ENCODE measurements around the gene DPF3.

DPF3 gene

GRCh38 chr14:72893636-72894322, at the start of gene DPF3:
DPF3 (minus strand) TSS chr14:72894101; CDS start chr14:72894088, 13 bp downstream.
- DNase-seq (ENCODE audit: low read depth): peak; percentile 99

DNA sequence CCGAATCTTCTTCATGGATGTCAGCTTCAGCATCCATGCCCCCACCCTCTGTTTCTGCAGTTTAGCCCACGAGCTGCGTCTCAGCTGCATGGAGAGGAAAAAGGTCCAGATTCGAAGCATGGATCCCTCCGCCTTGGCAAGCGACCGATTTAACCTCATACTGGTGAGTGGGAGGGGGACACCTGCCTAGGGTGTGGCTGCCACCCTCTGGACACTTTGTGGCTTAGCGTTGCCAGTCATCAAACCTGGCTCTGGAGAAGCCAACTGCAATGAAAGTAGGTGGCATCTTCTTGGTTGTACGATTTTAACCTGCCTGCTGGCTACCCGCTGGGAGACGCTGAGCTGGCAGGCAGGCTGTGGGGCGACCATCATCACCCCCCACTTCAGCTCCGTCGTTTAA, 49.0 kb upstream of the DPF3 start:
- no peak for DNase-seq (ENCODE audit: low read depth)

- DNase-seq (ENCODE audit: low read depth): no peak
Measured at GRCh38 chr14:72941286-72941985, 47.5 kb upstream of the DPF3 start.

- no peak for DNase-seq (ENCODE audit: low read depth)
Measured at GRCh38 chr14:72939630-72940029, 45.7 kb upstream of the DPF3 start.

GRCh38 chr14:72932893-72933292, 39.0 kb upstream of the DPF3 start:
- DNase-seq (ENCODE audit: low read depth): no peak

- DNase-seq (ENCODE audit: low read depth): no peak
Measured at GRCh38 chr14:72929316-72930080, 35.6 kb upstream of the DPF3 start.

- no peak for DNase-seq (ENCODE audit: low read depth)
Measured at GRCh38 chr14:72928872-72929271, 35.0 kb upstream of the DPF3 start.

DNA sequence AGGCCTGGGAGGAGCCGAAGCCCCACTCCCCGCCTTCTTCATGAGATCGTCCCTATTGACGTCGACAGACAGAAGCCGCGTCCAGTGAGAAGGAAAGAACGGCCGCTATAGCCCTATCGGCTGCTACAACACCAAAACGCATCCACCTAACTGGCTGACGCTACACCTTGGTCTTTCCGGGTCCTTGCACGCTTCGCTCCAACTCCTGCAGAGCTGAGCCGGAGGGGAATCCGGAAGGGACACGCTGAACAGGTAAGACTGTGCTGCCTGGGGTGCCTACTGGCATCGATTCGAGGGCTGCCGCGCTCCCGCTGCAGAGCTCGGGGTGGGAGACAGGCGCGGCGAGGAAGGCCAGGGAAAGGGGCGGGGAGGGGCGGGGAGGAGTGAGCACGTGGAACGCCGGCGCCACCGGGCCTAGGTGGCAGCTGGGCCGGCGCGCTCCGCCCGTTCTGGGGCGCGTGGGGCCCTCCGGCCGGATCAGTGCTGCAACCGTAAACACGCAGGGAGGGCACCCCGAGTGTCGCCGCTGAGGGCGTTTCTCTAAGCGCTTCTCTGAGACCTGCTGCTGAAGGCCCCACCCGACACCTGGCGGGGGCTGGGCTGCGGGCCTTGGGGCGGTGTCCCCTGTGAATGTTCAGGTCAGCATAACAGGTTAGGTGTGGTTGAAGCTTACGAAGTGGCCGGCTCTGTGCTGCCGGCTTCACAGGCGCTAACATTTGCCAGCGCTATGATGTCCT, 32.6 kb upstream of the DPF3 start, which contains the start of gene DCAF4:
DCAF4 (plus strand) TSS at position 173 of the 737 bp plus-strand sequence. CDS start 11,515 bp downstream, outside the sequence.
- DNase-seq (ENCODE audit: low read depth): peak; percentile 100

- DNase-seq (ENCODE audit: low read depth): no peak
Measured at GRCh38 chr14:72925815-72926291, 32.0 kb upstream of the DPF3 start.

- DNase-seq (ENCODE audit: low read depth): no peak
Measured at GRCh38 chr14:72925171-72925759, 31.4 kb upstream of the DPF3 start.

DNA sequence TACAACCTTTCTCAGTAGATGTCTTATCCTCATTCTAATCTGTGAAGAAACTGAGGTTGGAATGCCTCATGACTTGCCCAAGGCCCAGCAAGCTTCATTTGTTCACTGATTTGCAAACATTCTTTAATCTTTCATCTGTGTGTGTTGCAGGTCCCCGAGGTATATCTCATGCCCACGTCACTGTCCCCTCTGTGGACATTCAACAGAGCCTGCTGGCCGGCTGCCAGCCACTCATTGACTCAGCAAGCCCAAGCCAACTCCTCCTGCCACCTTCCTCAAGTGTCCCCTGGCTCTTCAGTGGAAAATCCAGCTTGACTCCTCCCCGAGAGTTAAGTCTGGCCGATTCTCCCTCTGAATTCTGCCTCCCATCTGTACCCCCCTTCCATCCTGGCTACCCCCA, 30.4 kb upstream of the DPF3 start:
- no peak for DNase-seq (ENCODE audit: low read depth)

GRCh38 chr14:72921396-72921795, 27.5 kb upstream of the DPF3 start:
- DNase-seq (ENCODE audit: low read depth): peak; percentile 39

DNA sequence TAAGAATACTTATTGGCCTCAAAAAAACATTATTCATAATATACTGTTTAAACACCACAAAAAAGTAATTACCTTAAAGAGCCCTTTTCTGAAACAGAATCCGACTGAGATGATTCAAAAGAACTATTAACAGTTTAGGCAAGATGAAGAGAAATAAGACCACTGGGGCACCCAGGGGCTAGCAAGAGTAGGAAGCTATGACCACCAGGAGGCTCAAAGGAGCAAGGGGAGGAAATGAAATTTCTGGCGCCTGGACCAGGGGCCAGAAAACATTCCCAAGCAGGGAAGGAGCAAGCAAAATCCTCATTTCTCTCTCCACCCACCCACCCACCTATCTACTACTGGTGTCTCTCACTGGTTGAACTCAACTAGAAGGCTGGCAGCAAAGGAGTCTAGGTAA, 26.1 kb upstream of the DPF3 start:
- no peak for DNase-seq (ENCODE audit: low read depth)

GRCh38 chr14:72917094-72917802, 23.3 kb upstream of the DPF3 start:
- DNase-seq (ENCODE audit: low read depth): no peak

DNA sequence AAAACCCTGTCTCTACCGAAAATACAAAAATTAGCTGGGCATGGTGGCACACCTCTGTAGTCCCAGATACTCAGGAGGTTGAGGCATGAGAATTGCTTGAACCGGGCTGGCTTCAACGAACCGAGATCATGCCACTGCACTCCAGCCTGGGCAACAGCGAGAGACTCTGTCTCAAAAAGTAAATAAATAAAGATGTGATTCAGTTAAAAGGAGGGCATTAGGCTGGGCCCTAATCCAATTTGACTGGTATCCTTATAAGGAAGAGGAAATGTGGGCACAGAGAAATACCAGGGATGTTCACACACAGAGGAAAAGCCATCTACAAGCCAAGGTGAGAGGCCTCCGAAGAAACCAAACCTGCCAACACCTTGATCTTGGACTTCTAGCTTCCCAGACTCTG, 22.3 kb upstream of the DPF3 start:
- DNase-seq (ENCODE audit: low read depth): no peak

DNA sequence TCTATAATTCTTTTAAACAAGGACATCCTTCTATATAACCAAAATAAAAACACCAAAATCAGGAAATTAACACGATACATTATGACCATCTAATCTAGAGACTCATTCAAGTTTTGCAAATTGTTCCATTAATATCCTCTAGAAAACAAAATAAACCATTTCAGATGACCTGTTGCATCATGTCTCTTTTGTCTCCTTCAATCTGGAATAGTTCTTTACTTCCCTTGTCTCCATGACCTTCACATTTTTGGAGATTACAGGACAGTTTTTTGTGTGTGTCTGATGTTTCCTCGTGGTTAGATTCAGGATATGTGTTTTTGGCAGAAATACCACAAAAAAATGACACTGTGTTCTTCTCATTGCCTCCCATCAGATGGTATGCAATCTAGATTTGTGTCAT, 19.9 kb upstream of the DPF3 start:
- no peak for DNase-seq (ENCODE audit: low read depth)

DNA sequence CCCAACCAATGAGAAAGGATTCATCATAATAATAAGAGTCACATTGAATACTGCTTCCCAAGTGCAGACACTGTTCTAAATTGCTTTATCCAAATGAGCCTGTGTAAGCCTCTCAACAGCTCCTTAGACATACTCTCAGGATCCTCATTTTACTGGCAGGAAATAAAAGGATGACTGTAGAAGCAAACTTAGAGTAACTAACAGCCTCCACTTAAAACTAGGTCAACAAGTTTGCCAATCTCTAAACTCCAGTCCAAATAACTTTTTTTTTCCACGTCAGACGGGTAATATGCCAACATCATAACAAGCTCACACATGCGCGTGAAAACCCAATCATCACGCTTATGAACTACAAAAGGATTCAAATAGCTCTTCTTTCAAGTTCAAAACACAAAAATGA, 15.3 kb upstream of the DPF3 start:
- DNase-seq (ENCODE audit: low read depth): no peak

DNA sequence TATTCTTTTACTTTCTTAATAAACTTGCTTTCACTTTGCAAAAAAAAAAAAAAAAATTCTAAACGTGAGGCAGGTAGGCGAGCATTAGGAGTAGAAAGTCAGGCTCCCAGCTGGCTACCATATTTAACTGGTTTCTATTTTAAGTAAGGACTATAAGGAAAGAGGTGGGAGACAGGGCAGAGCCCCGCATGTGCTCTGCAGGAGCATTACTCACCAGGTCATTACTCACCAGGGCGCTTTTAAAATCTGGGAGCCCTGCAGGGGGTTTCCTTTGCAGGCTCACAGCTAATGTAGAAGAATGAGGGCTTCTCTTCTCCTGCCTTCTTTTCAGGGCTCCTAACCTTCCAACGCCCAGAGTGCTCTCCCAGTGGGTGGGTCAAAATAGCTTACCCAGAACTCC, 14.0 kb upstream of the DPF3 start:
- peak; percentile 88 for DNase-seq (ENCODE audit: low read depth)

GRCh38 chr14:72906879-72907278, 13.0 kb upstream of the DPF3 start:
- peak; percentile 49 for DNase-seq (ENCODE audit: low read depth)

DNA sequence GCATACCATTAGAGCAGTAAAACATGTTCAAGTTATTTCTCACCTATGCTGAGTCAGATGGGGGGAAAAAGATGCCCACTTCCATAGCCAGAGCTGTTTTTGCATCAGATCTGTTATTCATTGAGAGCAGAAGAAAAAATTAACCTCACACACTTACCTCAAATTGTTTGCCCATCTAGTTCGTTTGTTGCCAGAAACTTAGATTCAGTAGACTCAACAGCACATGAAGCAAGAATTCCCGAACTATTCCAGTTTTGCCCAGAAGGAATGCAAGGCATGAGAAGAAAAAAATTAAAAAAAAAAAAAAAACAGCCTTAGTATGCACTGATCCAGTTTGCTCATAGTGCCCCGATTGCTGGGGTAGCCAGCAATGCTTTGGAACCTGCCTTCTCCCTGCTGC, 12.4 kb upstream of the DPF3 start:
- peak; percentile 85 for DNase-seq (ENCODE audit: low read depth)

Measured in ELR (cell line).